ENCODE measurements around the gene LPCAT2. TPM values are rescaled to one million over a fixed set of nuclear protein-coding genes. Genes with fewer than 3 reads are reported as not detected.

Gene LPCAT2
- total RNA-seq, 2 donors from 2014 or later, result 6.4 to 6.8 TPM

- no peaks in the 10 kb centered on the region for H3K36me3 Mint-ChIP-seq (ENCODE audit: low read depth)
- Histone ChIP-seq H3K9me3 (ENCODE audit: control insufficient read depth, low read length) (no peaks in the 10 kb centered on the region), H3K9ac (ENCODE audit: extremely low read depth, low read length, poor library complexity, severe bottlenecking) (no peak overlapping the region), H3K27me3 (ENCODE audit: control insufficient read depth, insufficient read depth, low read length, poor library complexity, severe bottlenecking) (peaks cover 29% of the 10 kb centered on the region), H3K36me3 (ENCODE audit: control insufficient read depth, insufficient read depth, low read length) (no peaks in the 10 kb centered on the region), H3K27ac (ENCODE audit: low read depth, low read length) (no peak overlapping the region), H3K4me1 (ENCODE audit: control insufficient read depth, insufficient read depth, low read length) (no peaks in the 10 kb centered on the region), H3K4me3 (ENCODE audit: low read length) (no peak overlapping the region)
- DNase-seq, result no peak
- no peak for TF ChIP-seq CTCF (conservative IDR thresholded peaks at IDR 0.05)
- no peak overlapping the region for H3K4me3 Mint-ChIP-seq
- no peak overlapping the region for H3K27ac Mint-ChIP-seq
- 84 to 92% methylated on average over 4 to 5 of the region's 5 CpGs for WGBS, 2 experiments (ENCODE audit: insufficient coverage in 1 of 2, insufficient read length in 1 of 2)
- H3K4me1 Mint-ChIP-seq, result peaks cover 37% of the 10 kb centered on the region
- H3K9me3 Mint-ChIP-seq, result peaks cover 1% of the 10 kb centered on the region
- H3K27me3 Mint-ChIP-seq (ENCODE audit: insufficient read depth), result peaks cover 35% of the 10 kb centered on the region
Observed at GRCh38 chr16:55475919-55476318, 33.0 kb upstream of the LPCAT2 start.

GRCh38 chr16:55476625-55477533 lies 32.0 kb upstream of the LPCAT2 start:
- no peak overlapping the region for H3K4me3 ChIP-seq (ENCODE audit: low read length)
- no peaks in the 10 kb centered on the region for H3K9me3 Mint-ChIP-seq
- H3K4me3 Mint-ChIP-seq, result no peak overlapping the region
- TF ChIP-seq CTCF (conservative IDR thresholded peaks at IDR 0.05), result no peak
- DNase-seq, result no peak
- H3K9ac ChIP-seq (ENCODE audit: extremely low read depth, low read length, poor library complexity, severe bottlenecking), result no peak overlapping the region
- WGBS, 2 experiments (ENCODE audit: insufficient coverage in 1 of 2, insufficient read length in 1 of 2), result 85 to 90% methylated on average over 5 to 6 of the region's 6 CpGs
- H3K27me3 ChIP-seq (ENCODE audit: control insufficient read depth, insufficient read depth, low read length, poor library complexity, severe bottlenecking), result peaks cover 29% of the 10 kb centered on the region
- H3K36me3 Mint-ChIP-seq (ENCODE audit: low read depth), result no peaks in the 10 kb centered on the region
- H3K27ac ChIP-seq (ENCODE audit: low read depth, low read length), result no peak overlapping the region
- no peaks in the 10 kb centered on the region for H3K36me3 ChIP-seq (ENCODE audit: control insufficient read depth, insufficient read depth, low read length)
- H3K4me1 ChIP-seq (ENCODE audit: control insufficient read depth, insufficient read depth, low read length), result no peaks in the 10 kb centered on the region
- no peak overlapping the region for H3K27ac Mint-ChIP-seq
- no peaks in the 10 kb centered on the region for H3K9me3 ChIP-seq (ENCODE audit: control insufficient read depth, low read length)
- H3K4me1 Mint-ChIP-seq, result peaks cover 34% of the 10 kb centered on the region
- H3K27me3 Mint-ChIP-seq (ENCODE audit: insufficient read depth), result peaks cover 36% of the 10 kb centered on the region

GRCh38 chr16:55477736-55478135 lies 31.1 kb upstream of the LPCAT2 start:
- Mint-ChIP-seq H3K27ac (no peak overlapping the region), H3K27me3 (ENCODE audit: insufficient read depth) (peaks cover 36% of the 10 kb centered on the region), H3K4me1 (peaks cover 34% of the 10 kb centered on the region), H3K4me3 (no peak overlapping the region), H3K36me3 (ENCODE audit: low read depth) (no peaks in the 10 kb centered on the region), H3K9me3 (no peaks in the 10 kb centered on the region)
- no peak for DNase-seq
- Histone ChIP-seq H3K4me3 (ENCODE audit: low read length) (no peak overlapping the region), H3K9ac (ENCODE audit: extremely low read depth, low read length, poor library complexity, severe bottlenecking) (no peak overlapping the region), H3K9me3 (ENCODE audit: control insufficient read depth, low read length) (no peaks in the 10 kb centered on the region), H3K27ac (ENCODE audit: low read depth, low read length) (no peak overlapping the region), H3K36me3 (ENCODE audit: control insufficient read depth, insufficient read depth, low read length) (no peaks in the 10 kb centered on the region), H3K27me3 (ENCODE audit: control insufficient read depth, insufficient read depth, low read length, poor library complexity, severe bottlenecking) (peaks cover 29% of the 10 kb centered on the region), H3K4me1 (ENCODE audit: control insufficient read depth, insufficient read depth, low read length) (no peaks in the 10 kb centered on the region)
- WGBS, 2 experiments (ENCODE audit: insufficient coverage in 1 of 2, insufficient read length in 1 of 2), result 96% methylated on average over 3 of the region's 3 CpGs; no CpG with 5 or more reads in 1 of the 2 experiments
- no peak for TF ChIP-seq CTCF (conservative IDR thresholded peaks at IDR 0.05)
